ENCODE measurements around the gene RNF11.

- TF ChIP-seq CTCF (conservative IDR thresholded peaks at IDR 0.05; ENCODE audit: low read depth, low read length): no peak
- no peak for TF ChIP-seq EZH2 (IDR thresholded peaks at IDR 0.05; ENCODE audit: borderline replicate concordance, low read depth, low read length, poor library complexity, severe bottlenecking)
These were observed 52.5 kb downstream of the RNF11 start for GRCh38 chr1:51288578-51288977.
